ENCODE results near the gene POMGNT1. TPM values are rescaled to one million over a fixed set of nuclear protein-coding genes. Genes with fewer than 3 reads are reported as not detected.

POMGNT1 gene
- total RNA-seq, 1 donor from 2014 or later: 55.7 TPM

- no peaks in the 10 kb centered on the region for H3K36me3 ChIP-seq
- Mint-ChIP-seq H3K9me3 (no peaks in the 10 kb centered on the region), H3K36me3 (no peaks in the 10 kb centered on the region), H3K27ac (no peak overlapping the region), H3K27me3 (ENCODE audit: insufficient read depth, low read depth) (no peaks in the 10 kb centered on the region), H3K4me1 (peaks cover 5% of the 10 kb centered on the region), H3K4me3 (no peak overlapping the region)
- H2AFZ ChIP-seq (replicated peaks): no peak overlapping the region
- no peaks in the 10 kb centered on the region for H3K9me3 ChIP-seq (ENCODE audit: low read depth)
- TF ChIP-seq EZH2 (IDR thresholded peaks at IDR 0.05) (no peak), EZH2phosphoT487 (IDR thresholded peaks at IDR 0.05) (no peak), CTCF (IDR thresholded peaks at IDR 0.05) (no peak)
- H3K27ac ChIP-seq: no peak overlapping the region
- H4K20me1 ChIP-seq (ENCODE audit: low read depth): no peaks in the 10 kb centered on the region
- no peaks in the 10 kb centered on the region for H3K4me1 ChIP-seq
- H3K4me2 ChIP-seq: no peak overlapping the region
- no peaks in the 10 kb centered on the region for H3F3A ChIP-seq (ENCODE audit: low read depth)
- DNase-seq (ENCODE audit: low spot score): no peak
- H3K79me2 ChIP-seq (ENCODE audit: low read depth): no peaks in the 10 kb centered on the region
- no peaks in the 10 kb centered on the region for H3K27me3 ChIP-seq
- H3K4me3 ChIP-seq: no peak overlapping the region
- H3K9ac ChIP-seq: no peak overlapping the region
Measured at GRCh38 chr1:46153228-46153627, 45.0 kb downstream of the POMGNT1 start.

- no peaks in the 10 kb centered on the region for H4K20me1 ChIP-seq (ENCODE audit: low read depth)
- peaks cover 5% of the 10 kb centered on the region for H3K4me1 Mint-ChIP-seq
- no peak overlapping the region for H2AFZ ChIP-seq (replicated peaks)
- H3K79me2 ChIP-seq (ENCODE audit: low read depth): no peaks in the 10 kb centered on the region
- H3K4me2 ChIP-seq: no peak overlapping the region
- no peak overlapping the region for H3K4me3 Mint-ChIP-seq
- no peaks in the 10 kb centered on the region for H3K9me3 Mint-ChIP-seq
- no peaks in the 10 kb centered on the region for H3K36me3 Mint-ChIP-seq
- TF ChIP-seq EZH2phosphoT487 (IDR thresholded peaks at IDR 0.05) (no peak), EZH2 (IDR thresholded peaks at IDR 0.05) (no peak), CTCF (IDR thresholded peaks at IDR 0.05) (no peak)
- no peaks in the 10 kb centered on the region for H3K27me3 Mint-ChIP-seq (ENCODE audit: insufficient read depth, low read depth)
- no peaks in the 10 kb centered on the region for H3K36me3 ChIP-seq
- no peak overlapping the region for H3K9ac ChIP-seq
- no peak overlapping the region for H3K27ac ChIP-seq
- no peak overlapping the region for H3K27ac Mint-ChIP-seq
- H3K4me1 ChIP-seq: no peaks in the 10 kb centered on the region
- H3K9me3 ChIP-seq (ENCODE audit: low read depth): no peaks in the 10 kb centered on the region
- H3K4me3 ChIP-seq: no peak overlapping the region
- no peaks in the 10 kb centered on the region for H3K27me3 ChIP-seq
- no peak for DNase-seq (ENCODE audit: low spot score)
- H3F3A ChIP-seq (ENCODE audit: low read depth): no peaks in the 10 kb centered on the region
Measured at GRCh38 chr1:46152016-46152415, 46.2 kb downstream of the POMGNT1 start.

GRCh38 chr1:46150085-46150484, 48.1 kb downstream of the POMGNT1 start:
- TF ChIP-seq CTCF (IDR thresholded peaks at IDR 0.05) (no peak), EZH2phosphoT487 (IDR thresholded peaks at IDR 0.05) (no peak), EZH2 (IDR thresholded peaks at IDR 0.05) (no peak)

More at GRCh38 chr1:46150085-46150484, 48.1 kb downstream of the POMGNT1 start:
- Histone ChIP-seq H3K4me2 (no peak overlapping the region), H3K9ac (no peak overlapping the region), H3K79me2 (ENCODE audit: low read depth) (no peaks in the 10 kb centered on the region), H3K27ac (no peak overlapping the region), H3K4me1 (no peaks in the 10 kb centered on the region), H3K36me3 (no peaks in the 10 kb centered on the region), H3K9me3 (ENCODE audit: low read depth) (no peaks in the 10 kb centered on the region), H2AFZ (replicated peaks) (no peak overlapping the region), H4K20me1 (ENCODE audit: low read depth) (no peaks in the 10 kb centered on the region), H3K4me3 (no peak overlapping the region), H3K27me3 (no peaks in the 10 kb centered on the region), H3F3A (ENCODE audit: low read depth) (no peaks in the 10 kb centered on the region)
- H3K27ac Mint-ChIP-seq: no peak overlapping the region
- no peaks in the 10 kb centered on the region for H3K27me3 Mint-ChIP-seq (ENCODE audit: insufficient read depth, low read depth)
- DNase-seq (ENCODE audit: low spot score): no peak
- no peak overlapping the region for H3K4me3 Mint-ChIP-seq
- no peaks in the 10 kb centered on the region for H3K9me3 Mint-ChIP-seq
- peaks cover 5% of the 10 kb centered on the region for H3K4me1 Mint-ChIP-seq
- no peaks in the 10 kb centered on the region for H3K36me3 Mint-ChIP-seq
